Right renal pelvis (tissue), 4 donors: ENCODE data around the gene HPCA. TPM values are rescaled to one million over a fixed set of nuclear protein-coding genes. Genes with fewer than 3 reads are reported as not detected.

Experiments
- DNase-seq, 4 donors: peaks; one replicate each; pipeline ENCODE4 v3.0.0-alpha.2; 2013; ENCODE audit warnings: low read depth in 4 of 4, low spot score in 3 of 4, missing footprints in 1 of 4
- polyA plus RNA-seq, 4 donors: library from polyadenylated mRNA; unstranded; fragments of 120-200 nt; gene quantifications; one replicate each; pipeline ENCODE4 v1.2.1, GENCODE V29; 2013; ENCODE audit not compliant: insufficient read length in 4 of 4

The HPCA gene
- polyA plus RNA-seq, 4 donors, result 0.63 to 1.3 (median 0.72) TPM

GRCh38 chr1:32928285-32928684 lies 42.0 kb downstream of the HPCA start:
- no peak for DNase-seq

GRCh38 chr1:32928715-32929114 lies 42.4 kb downstream of the HPCA start:
- DNase-seq, result no peak

GRCh38 chr1:32929366-32929765 lies 43.1 kb downstream of the HPCA start:
- no peak for DNase-seq

- no peak for DNase-seq
Measured at GRCh38 chr1:32931760-32932159, 45.5 kb downstream of the HPCA start.

- peak in 1 of 4 donors; percentile 49 for DNase-seq
Measured at GRCh38 chr1:32933742-32934322, 47.5 kb downstream of the HPCA start.

- DNase-seq, result no peak
Measured at GRCh38 chr1:32934535-32934934, 48.2 kb downstream of the HPCA start.

GRCh38 chr1:32937061-32937460 lies 50.8 kb downstream of the HPCA start:
- DNase-seq, result no peak

- DNase-seq, result no peak
Measured at GRCh38 chr1:32939655-32940371, 53.5 kb downstream of the HPCA start.

GRCh38 chr1:32944180-32944579 lies 57.9 kb downstream of the HPCA start:
- DNase-seq, result no peak

Other genes with a start within 250 kb of the HPCA start
- 10 to 100 TPM; 28.8 to 37.8 (median 34.5) TPM for gene ZBTB8OS, start 235.9 kb upstream of the HPCA start, polyA plus RNA-seq
- 100 to 1,000 TPM; 292 to 355 (median 335) TPM for gene RBBP4, start 235.3 kb upstream of the HPCA start, polyA plus RNA-seq
- gene SYNC, start 183.7 kb upstream of the HPCA start, polyA plus RNA-seq, result 1 to 10 TPM; 1.6 to 2.1 (median 1.7) TPM
- 10 to 100 TPM; 56.2 to 60.3 (median 59.1) TPM for gene YARS1, start 69.1 kb upstream of the HPCA start, polyA plus RNA-seq
- 10 to 100 TPM; 26.3 to 38.3 (median 32.9) TPM for gene S100PBP, start 68.8 kb upstream of the HPCA start, polyA plus RNA-seq
- 10 to 100 TPM; 45.3 to 60.8 (median 50.7) TPM for gene FNDC5, start 15.6 kb upstream of the HPCA start, polyA plus RNA-seq
- gene TMEM54, start 14.9 kb downstream of the HPCA start, polyA plus RNA-seq, result 10 to 100 TPM in 2 of 4 donors, 1 to 10 TPM in 2; 7.5 to 11.6 (median 9.1) TPM
- 10 to 100 TPM; 17.6 to 19.5 (median 18.7) TPM for gene RNF19B, start 78.3 kb downstream of the HPCA start, polyA plus RNA-seq
- 100 to 1,000 TPM; 200 to 220 (median 215) TPM for gene AK2, start 150.4 kb downstream of the HPCA start, polyA plus RNA-seq
- gene AZIN2, start 194.7 kb downstream of the HPCA start, polyA plus RNA-seq, result 1 to 10 TPM; 4.9 to 8.0 (median 6.9) TPM